ENCODE results near the gene R3HDM1. TPM values are rescaled to one million over a fixed set of nuclear protein-coding genes. Genes with fewer than 3 reads are reported as not detected.
"Not testable (repeated sequence)": the region's sequence is repeated elsewhere in the genome, so short reads cannot be mapped to it uniquely, and the experiment has no call there.

Gene R3HDM1
- total RNA-seq, 8 experiments from 2014 or later: 19.0 to 157 (median 30.6) TPM

DNA sequence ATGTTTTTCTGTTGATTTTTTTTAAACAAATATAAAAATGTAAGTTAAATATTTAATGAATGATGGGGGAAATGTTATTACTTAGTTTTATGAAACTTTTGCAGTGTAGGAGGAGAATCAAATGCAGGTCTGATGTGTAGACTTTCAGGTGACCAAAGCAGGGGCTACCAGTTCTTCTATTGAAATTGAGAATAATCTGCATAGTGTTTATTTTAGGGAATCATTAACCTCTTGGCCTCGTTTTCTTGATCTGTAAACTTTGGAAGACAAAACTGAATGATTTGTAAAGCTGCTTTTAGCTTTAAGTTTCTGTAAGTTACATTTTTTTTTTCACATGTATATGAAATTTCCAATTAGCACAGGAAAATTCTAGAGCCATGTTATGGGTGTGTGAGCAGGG, 99.2 kb downstream of the R3HDM1 start:
- Histone ChIP-seq H3K4me1 (replicated peaks in 1 of 2) (no peaks in the 10 kb centered on the region), H3K27ac (no peak overlapping the region), H3K4me3 (no peak overlapping the region)
- in situ Hi-C loops (cut with MboI; ENCODE audit: low pct_unique_long_range_greater_than_20kb in 2 of 9, low sequenced_read_pairs in 9 of 9, unreplicated experiment in 9 of 9): no loop called here
- no peak for ATAC-seq (replicated peaks in 6 of 8)
- 63 to 100% (median 70%) methylated on average over 1 of the region's 1 CpG; no CpG with 5 or more reads in 3 of the 10 experiments for WGBS, 10 experiments

DNA sequence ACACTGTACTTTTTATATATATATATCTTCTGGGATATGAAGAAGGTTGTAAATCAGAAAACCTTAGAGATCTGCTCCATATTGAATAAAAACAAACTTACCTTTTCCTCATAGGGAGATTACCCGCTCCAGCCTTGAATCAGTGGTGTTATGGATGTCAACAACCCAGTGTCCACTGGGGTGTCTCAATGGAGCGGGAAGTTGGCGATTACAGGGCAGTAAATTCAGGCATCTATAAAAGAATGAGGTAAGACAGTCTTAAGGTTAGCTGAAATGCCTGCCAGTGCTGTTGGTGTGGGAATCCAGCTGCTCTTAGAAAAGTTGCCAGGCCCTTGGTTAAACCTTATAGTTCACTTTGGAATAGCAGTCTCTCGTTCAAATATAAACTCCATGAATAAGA, 102.3 kb downstream of the R3HDM1 start:
- 90 to 100% (median 98%) methylated on average over 2 to 4 of the region's 4 CpGs; no CpG with 5 or more reads in 1 of the 10 experiments for WGBS, 10 experiments
- no peak overlapping the region for H3K4me3 ChIP-seq
- no peak overlapping the region for H3K27ac ChIP-seq
- in situ Hi-C loops (cut with MboI; ENCODE audit: low pct_unique_long_range_greater_than_20kb in 2 of 9, low sequenced_read_pairs in 9 of 9, unreplicated experiment in 9 of 9): no loop called here
- ATAC-seq (replicated peaks in 6 of 8): no peak
- no peaks in the 10 kb centered on the region for H3K4me1 ChIP-seq (replicated peaks in 1 of 2)

DNA sequence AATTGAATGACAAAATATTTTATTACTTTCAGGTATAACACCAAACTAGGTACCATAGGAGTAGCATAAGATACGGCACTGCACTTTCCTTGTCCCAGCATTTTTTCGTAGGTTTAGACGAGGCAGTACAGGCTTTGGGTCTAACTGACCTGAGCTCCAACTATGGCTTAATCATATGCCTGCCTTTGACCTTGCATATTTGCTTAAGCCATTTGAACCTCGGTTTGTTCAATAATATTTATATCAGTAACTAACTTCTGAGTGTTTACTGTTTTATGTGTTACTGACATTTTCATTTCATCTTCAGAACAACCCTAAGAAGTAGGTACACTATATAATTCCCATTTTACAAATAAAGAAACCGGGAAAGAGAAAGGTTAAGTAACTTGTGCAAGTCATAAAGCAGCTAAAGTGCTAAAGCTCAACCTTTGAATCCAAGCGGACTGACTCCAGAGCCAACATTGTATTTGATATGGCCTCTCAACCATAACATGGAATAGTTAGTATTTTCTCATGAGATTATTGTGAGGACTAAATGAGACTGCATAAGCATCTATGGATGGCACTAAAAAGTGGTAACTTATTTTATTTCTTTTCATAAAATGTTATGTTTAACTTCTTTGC, 104.0 kb downstream of the R3HDM1 start:
- no peak overlapping the region for H3K27ac ChIP-seq
- no peaks in the 10 kb centered on the region for H3K4me1 ChIP-seq (replicated peaks in 1 of 2)
- 82 to 100% (median 95%) methylated on average over 2 to 6 of the region's 6 CpGs for WGBS, 10 experiments
- in situ Hi-C loops (cut with MboI; ENCODE audit: low pct_unique_long_range_greater_than_20kb in 2 of 9, low sequenced_read_pairs in 9 of 9, unreplicated experiment in 9 of 9): no loop called here
- no peak overlapping the region for H3K4me3 ChIP-seq
- ATAC-seq (replicated peaks in 6 of 8): no peak

DNA sequence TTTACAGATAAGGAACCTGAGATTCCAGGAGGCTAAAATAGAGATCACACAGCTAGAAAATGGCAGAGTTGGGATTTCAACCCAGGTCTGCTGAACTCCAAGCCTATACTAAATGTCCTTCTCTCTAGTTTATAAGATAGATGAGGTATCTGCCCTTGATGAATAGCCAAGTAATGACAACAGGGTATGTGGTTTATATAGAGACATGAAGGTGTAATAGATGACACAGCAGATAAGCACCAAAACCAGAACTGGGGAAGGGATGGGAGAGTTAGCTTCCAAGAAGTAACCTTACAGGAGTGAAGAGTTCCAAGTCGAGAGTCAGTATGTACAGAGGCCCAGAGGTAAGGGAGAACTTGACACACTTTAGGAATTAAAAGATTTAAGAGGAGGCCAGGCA, 105.7 kb downstream of the R3HDM1 start:
- no peaks in the 10 kb centered on the region for H3K4me1 ChIP-seq (replicated peaks in 1 of 2)
- in situ Hi-C loops (cut with MboI; ENCODE audit: low pct_unique_long_range_greater_than_20kb in 2 of 9, low sequenced_read_pairs in 9 of 9, unreplicated experiment in 9 of 9): no loop called here
- no peak for ATAC-seq (replicated peaks in 6 of 8)
- H3K4me3 ChIP-seq: no peak overlapping the region
- peak overlapping the region in 1 of 2 donors; percentile 14 for H3K27ac ChIP-seq
- 83 to 100% methylated on average over 1 of the region's 1 CpG; no CpG with 5 or more reads in 8 of the 10 experiments for WGBS, 10 experiments

DNA sequence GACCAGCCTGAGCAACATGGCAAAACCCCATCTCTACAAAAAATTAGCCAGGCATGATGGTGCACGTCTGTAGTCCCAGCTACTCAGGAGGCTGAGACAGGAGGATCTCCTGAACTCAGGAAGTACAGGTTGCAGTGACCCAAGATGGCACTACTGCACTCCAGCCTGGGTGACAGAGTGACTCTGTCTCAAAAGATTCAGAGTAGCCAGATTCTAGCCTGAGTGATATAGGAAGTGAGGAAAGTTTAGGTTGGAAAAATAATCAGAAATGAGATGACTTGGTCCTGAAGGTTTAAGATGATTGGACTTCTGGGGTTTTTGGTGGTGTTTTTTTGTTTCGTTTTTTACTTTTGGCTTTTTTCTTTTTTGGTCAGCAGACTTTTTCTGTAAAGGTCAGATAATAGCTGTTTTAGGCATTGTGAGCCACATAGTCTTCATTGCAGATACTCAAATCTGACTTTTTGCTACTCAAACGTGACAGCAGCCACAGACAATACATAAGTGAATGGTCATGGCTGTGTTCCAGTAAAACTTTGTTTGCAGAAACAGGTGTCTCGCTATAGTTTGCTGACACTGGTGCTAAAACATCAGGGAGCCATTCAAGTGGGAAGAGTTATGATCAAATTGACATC, 106.3 kb downstream of the R3HDM1 start:
- no peak for ATAC-seq (replicated peaks in 6 of 8)
- H3K27ac ChIP-seq: peak overlapping the region in 1 of 2 donors; percentile 14
- no peak overlapping the region for H3K4me3 ChIP-seq
- in situ Hi-C loops (cut with MboI; ENCODE audit: low pct_unique_long_range_greater_than_20kb in 2 of 9, low sequenced_read_pairs in 9 of 9, unreplicated experiment in 9 of 9): no loop called here
- 75 to 100% (median 94%) methylated on average over 1 to 4 of the region's 4 CpGs for WGBS, 10 experiments
- no peaks in the 10 kb centered on the region for H3K4me1 ChIP-seq (replicated peaks in 1 of 2)

DNA sequence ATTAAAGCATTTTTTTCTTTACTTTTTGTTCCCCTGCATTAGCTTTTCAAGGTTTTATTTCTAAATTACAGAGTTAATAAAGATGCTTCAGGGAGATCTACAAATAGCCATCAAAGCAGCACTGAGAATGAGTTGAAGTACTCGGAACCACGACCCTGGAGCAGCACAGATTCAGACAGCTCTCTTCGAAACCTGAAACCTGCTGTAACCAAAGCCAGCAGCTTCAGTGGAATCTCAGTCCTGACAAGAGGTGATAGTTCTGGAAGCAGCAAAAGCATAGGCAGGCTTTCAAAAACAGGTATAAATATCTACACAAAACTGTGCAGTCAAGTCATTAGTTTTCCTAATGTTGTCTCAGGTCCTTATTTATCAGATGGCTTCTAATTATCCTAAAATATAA, 107.5 kb downstream of the R3HDM1 start:
- no peak overlapping the region for H3K27ac ChIP-seq

DNA sequence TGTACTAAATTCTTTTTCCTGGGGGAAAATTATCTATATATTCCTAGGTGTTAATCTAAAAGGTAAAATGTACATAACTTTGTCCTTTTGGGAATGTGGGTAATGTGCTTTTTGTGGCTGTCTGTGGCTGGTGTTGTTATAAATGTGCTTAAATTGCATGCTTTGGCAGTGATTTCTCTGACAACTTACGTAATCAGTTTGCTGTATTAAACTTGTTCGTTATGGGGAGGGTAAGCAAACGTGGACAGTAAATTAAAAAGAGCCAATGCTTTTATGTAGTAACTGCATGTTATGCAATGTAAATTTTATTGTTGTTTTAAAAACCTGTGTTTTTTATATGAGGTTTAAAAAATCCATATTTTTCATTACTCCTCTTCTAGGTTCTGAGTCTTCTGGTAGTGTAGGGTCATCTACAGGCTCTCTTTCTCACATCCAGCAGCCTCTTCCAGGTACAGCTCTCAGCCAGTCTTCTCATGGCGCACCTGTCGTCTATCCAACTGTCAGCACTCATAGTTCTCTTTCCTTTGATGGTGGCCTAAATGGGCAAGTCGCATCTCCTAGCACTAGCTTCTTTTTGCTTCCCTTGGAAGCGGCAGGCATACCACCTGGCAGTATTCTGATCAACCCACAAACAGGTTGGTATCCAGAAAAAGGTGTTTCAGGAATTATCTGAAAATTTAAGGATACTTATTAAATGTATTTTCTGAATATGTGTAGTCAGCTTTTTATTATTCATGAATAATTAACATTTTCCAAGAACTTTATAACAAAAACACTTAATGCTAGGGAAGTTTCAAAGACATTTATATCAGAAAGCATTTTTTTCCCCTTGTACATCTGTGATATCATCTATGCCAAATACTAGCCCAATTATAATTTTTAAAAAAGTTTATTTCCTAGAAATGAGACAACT, 110.1 kb downstream of the R3HDM1 start:
- H3K4me1 ChIP-seq (replicated peaks in 1 of 2): no peaks in the 10 kb centered on the region
- whole genome bisulfite sequencing, 10 experiments: 73 to 100% (median 94%) methylated on average over 1 to 7 of the region's 7 CpGs
- ATAC-seq (replicated peaks in 6 of 8): no peak
- in situ Hi-C loops (cut with MboI; ENCODE audit: low pct_unique_long_range_greater_than_20kb in 2 of 9, low sequenced_read_pairs in 9 of 9, unreplicated experiment in 9 of 9): no loop called here
- H3K4me3 ChIP-seq: no peak overlapping the region
- no peak overlapping the region for H3K27ac ChIP-seq

More for the DNA sequence above, 107.5 kb downstream of the R3HDM1 start:
- 62 to 100% (median 88%) methylated on average over 1 to 3 of the region's 3 CpGs; no CpG with 5 or more reads in 4 of the 10 experiments for WGBS, 10 experiments
- in situ Hi-C loops (cut with MboI; ENCODE audit: low pct_unique_long_range_greater_than_20kb in 2 of 9, low sequenced_read_pairs in 9 of 9, unreplicated experiment in 9 of 9): no loop called here
- no peaks in the 10 kb centered on the region for H3K4me1 ChIP-seq (replicated peaks in 1 of 2)
- H3K4me3 ChIP-seq: no peak overlapping the region
- no peak for ATAC-seq (replicated peaks in 6 of 8)

DNA sequence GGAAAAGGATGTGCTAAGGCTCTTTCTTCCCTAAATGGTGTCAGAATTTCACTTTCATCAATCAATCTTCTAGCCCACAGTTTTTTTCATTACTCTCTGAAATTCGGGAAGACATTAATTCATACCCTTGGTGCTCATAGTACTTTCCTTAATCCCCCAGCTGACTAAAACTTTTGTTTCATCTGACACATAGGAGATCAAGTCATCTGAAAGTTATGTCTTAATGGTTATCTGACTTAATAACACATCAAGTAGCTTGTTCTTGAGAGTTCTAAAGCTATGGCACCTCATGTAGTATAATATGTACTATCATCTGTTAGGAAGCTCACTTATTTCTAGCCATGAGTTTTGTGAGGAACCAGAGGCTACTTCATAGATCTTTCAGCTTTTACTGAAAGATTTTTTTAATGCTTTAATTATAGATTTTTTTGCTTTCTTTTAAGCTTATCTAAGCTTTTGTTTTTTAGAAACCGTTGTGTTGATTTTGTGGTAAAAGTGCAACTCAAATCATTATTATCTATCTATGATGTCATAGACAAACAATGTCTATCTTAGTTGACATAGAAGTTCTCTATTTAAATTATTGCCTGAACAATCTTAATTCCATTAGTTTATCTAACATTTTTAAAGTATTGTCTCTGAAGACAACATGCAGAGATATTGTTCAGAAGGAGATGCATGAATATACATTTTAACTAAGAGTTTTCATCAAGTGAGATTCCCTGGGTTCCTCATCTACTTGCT, 116.7 kb downstream of the R3HDM1 start:
- ATAC-seq (replicated peaks in 6 of 8): no peak
- WGBS, 10 experiments: 42 to 100% (median 95%) methylated on average over 1 to 2 of the region's 2 CpGs

DNA sequence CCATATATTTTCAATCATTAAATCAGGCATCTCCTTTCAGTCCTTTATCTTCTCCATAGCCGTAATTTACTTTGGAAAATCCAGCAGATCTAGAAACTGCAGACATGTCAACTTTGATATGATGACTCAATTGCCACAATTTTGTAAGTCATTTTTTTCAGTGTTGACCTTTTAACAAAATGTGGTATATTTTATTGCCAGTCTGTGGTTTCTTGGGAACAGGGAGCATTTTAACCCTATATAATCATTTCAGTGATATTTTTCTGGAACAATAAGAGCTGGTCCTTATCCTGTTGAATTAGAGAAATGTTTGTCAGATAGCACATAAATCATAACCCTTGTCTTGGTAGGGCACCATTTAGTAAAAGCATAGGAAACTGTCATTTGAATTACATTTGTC, 119.4 kb downstream of the R3HDM1 start:
- no peak for ATAC-seq (replicated peaks in 6 of 8)
- in situ Hi-C loops (cut with MboI; ENCODE audit: low pct_unique_long_range_greater_than_20kb in 2 of 9, low sequenced_read_pairs in 9 of 9, unreplicated experiment in 9 of 9): no loop called here
- 88 to 100% (median 100%) methylated on average over 1 of the region's 1 CpG for WGBS, 10 experiments
- H3K4me1 ChIP-seq (replicated peaks in 1 of 2): no peaks in the 10 kb centered on the region
- H3K4me3 ChIP-seq: no peak overlapping the region
- H3K27ac ChIP-seq: no peak overlapping the region

More for the DNA sequence above, 116.7 kb downstream of the R3HDM1 start:
- in situ Hi-C loops (cut with MboI; ENCODE audit: low pct_unique_long_range_greater_than_20kb in 2 of 9, low sequenced_read_pairs in 9 of 9, unreplicated experiment in 9 of 9): no loop called here
- Histone ChIP-seq H3K4me1 (replicated peaks in 1 of 2) (no peaks in the 10 kb centered on the region), H3K4me3 (no peak overlapping the region), H3K27ac (no peak overlapping the region)

DNA sequence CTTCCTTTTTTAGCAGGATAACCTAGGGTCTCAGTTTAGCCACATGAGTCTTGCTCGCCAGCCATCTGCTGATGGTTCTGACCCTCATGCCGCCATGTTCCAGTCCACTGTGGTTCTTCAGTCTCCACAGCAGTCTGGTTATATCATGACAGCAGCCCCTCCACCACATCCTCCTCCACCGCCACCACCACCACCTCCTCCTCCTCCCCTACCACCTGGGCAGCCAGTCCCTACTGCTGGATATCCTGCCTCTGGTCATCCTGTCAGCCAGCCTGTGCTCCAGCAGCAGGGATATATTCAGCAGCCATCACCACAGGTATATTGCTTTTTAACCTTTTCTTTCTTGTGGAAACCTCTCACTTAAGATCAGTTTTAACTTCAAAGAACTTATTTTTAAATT, 120.4 kb downstream of the R3HDM1 start:
- in situ Hi-C loops (cut with MboI; ENCODE audit: low pct_unique_long_range_greater_than_20kb in 2 of 9, low sequenced_read_pairs in 9 of 9, unreplicated experiment in 9 of 9): no loop called here

DNA sequence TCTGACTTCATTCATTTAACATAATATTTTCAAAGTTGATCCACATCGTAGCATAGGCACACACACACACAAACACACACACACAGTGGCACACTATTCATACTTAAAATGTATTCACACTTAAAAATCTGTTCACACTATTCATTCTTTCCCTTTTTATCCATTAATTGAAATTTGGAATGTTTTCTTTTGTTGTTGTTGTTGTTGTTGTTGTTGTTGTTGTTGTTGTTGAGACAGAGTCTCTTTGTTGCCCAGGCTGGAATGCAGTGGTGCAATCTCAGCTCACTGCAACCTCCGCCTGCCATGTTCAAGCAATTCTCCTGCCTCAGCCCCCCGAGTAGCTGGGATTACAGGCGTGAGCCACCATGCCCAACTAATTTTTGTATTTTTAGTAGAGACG, 123.0 kb downstream of the R3HDM1 start:
- in situ Hi-C loops (cut with MboI; ENCODE audit: low pct_unique_long_range_greater_than_20kb in 2 of 9, low sequenced_read_pairs in 9 of 9, unreplicated experiment in 9 of 9); ATAC-seq (replicated peaks in 6 of 8): not testable (repeated sequence)

More for the DNA sequence above, 120.4 kb downstream of the R3HDM1 start:
- ATAC-seq (replicated peaks in 6 of 8): no peak
- Histone ChIP-seq H3K27ac (no peak overlapping the region), H3K4me1 (replicated peaks in 1 of 2) (no peaks in the 10 kb centered on the region), H3K4me3 (no peak overlapping the region)
- WGBS, 10 experiments: 100% methylated on average over 2 of the region's 3 CpGs; no CpG with 5 or more reads in 8 of the 10 experiments

DNA sequence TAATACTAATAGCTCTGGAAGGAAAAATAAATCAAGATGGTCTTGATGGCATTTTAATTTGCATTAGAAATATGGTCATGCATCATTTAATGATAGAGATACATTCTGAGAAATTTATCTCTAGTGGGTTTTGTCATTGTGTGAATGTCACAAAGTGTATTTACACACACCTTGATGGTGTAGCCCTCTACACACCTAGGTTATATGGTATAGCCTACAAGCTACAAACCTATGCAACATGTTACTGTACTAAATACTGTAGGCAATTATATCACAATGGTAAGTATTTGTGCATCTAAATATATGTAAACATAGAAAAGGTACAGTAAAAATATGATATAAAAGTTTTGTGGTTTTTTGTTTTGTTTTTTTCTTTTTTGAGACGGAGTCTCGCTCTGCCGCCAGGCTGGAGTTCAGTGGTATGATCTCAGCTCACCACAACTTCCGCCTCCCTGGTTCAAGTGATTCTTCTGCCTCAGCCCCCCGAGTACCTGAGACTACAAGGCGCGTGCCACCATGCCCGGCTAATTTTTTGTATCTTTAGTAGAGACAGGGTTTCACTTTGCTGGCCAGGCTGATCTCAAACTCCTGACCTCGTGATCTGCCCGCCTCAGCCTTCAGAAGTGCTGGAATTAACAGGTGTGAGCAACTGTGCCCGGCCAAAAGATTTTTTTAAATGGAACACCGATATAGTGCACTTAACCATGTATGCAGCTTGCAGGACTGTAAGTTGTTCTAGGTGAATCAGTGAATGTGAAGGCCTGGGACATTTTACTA, 126.7 kb downstream of the R3HDM1 start:
- no peak overlapping the region for H3K27ac ChIP-seq

More for the DNA sequence above, 123.0 kb downstream of the R3HDM1 start:
- not testable (repeated sequence) for H3K4me3 ChIP-seq; H3K27ac ChIP-seq; H3K4me1 ChIP-seq (replicated peaks in 1 of 2)
- 83 to 100% (median 100%) methylated on average over 1 to 4 of the region's 5 CpGs; no CpG with 5 or more reads in 1 of the 10 experiments for WGBS, 10 experiments

More for the DNA sequence above, 126.7 kb downstream of the R3HDM1 start:
- 91 to 100% (median 100%) methylated on average over 2 to 5 of the region's 12 CpGs; no CpG with 5 or more reads in 1 of the 10 experiments for WGBS, 10 experiments
- in situ Hi-C loops (cut with MboI; ENCODE audit: low pct_unique_long_range_greater_than_20kb in 2 of 9, low sequenced_read_pairs in 9 of 9, unreplicated experiment in 9 of 9): no loop called here
- Histone ChIP-seq H3K4me3 (no peak overlapping the region), H3K4me1 (replicated peaks in 1 of 2) (no peaks in the 10 kb centered on the region)
- no peak for ATAC-seq (replicated peaks in 6 of 8)
